ENCODE measurements around the gene ANKRD42.
A peak's percentile ranks its signal among the peaks of the same experiment; 100 is the strongest.

The ANKRD42 gene

GRCh38 chr11:83185767-83186166 is 7.7 kb upstream of the ANKRD42 start:
- peaks cover 51% of the 10 kb centered on the region for H3K36me3 ChIP-seq (ENCODE audit: control insufficient read depth, low read depth, low read length)
- H3K9me3 ChIP-seq (ENCODE audit: control insufficient read depth, low read depth, low read length), result no peaks in the 10 kb centered on the region
- no peak overlapping the region for H3K9ac ChIP-seq (ENCODE audit: low read length)
- no peaks in the 10 kb centered on the region for H3K4me1 ChIP-seq (ENCODE audit: control insufficient read depth, low read depth, low read length)
- no peaks in the 10 kb centered on the region for H3K27me3 ChIP-seq (ENCODE audit: control insufficient read depth, insufficient read depth, low read length)
- H3K4me3 ChIP-seq (ENCODE audit: low read length), result no peak overlapping the region
- no peak overlapping the region for H3K27ac ChIP-seq (ENCODE audit: low read length)

- H3K27me3 ChIP-seq (ENCODE audit: control insufficient read depth, insufficient read depth, low read length), result no peaks in the 10 kb centered on the region
- no peak overlapping the region for H3K4me3 ChIP-seq (ENCODE audit: low read length)
- H3K27ac ChIP-seq (ENCODE audit: low read length), result no peak overlapping the region
- H3K4me1 ChIP-seq (ENCODE audit: control insufficient read depth, low read depth, low read length), result peaks cover 1% of the 10 kb centered on the region
- H3K9ac ChIP-seq (ENCODE audit: low read length), result no peak overlapping the region
- peaks cover 49% of the 10 kb centered on the region for H3K36me3 ChIP-seq (ENCODE audit: control insufficient read depth, low read depth, low read length)
- no peaks in the 10 kb centered on the region for H3K9me3 ChIP-seq (ENCODE audit: control insufficient read depth, low read depth, low read length)
Measured at GRCh38 chr11:83187465-83187864, 6.0 kb upstream of the ANKRD42 start.

GRCh38 chr11:83191491-83191890 is 2.0 kb upstream of the ANKRD42 start:
- Histone ChIP-seq H3K9me3 (ENCODE audit: control insufficient read depth, low read depth, low read length) (no peaks in the 10 kb centered on the region), H3K4me1 (ENCODE audit: control insufficient read depth, low read depth, low read length) (peaks cover 12% of the 10 kb centered on the region), H3K27ac (ENCODE audit: low read length) (no peak overlapping the region), H3K36me3 (ENCODE audit: control insufficient read depth, low read depth, low read length) (peaks cover 23% of the 10 kb centered on the region), H3K9ac (ENCODE audit: low read length) (no peak overlapping the region), H3K4me3 (ENCODE audit: low read length) (no peak overlapping the region), H3K27me3 (ENCODE audit: control insufficient read depth, insufficient read depth, low read length) (peaks cover 15% of the 10 kb centered on the region)

- Histone ChIP-seq H3K9ac (ENCODE audit: low read length) (peak overlapping the region; percentile 79), H3K9me3 (ENCODE audit: control insufficient read depth, low read depth, low read length) (no peaks in the 10 kb centered on the region), H3K4me1 (ENCODE audit: control insufficient read depth, low read depth, low read length) (peaks cover 12% of the 10 kb centered on the region), H3K4me3 (ENCODE audit: low read length) (peak overlapping the region; percentile 86), H3K27ac (ENCODE audit: low read length) (no peak overlapping the region), H3K27me3 (ENCODE audit: control insufficient read depth, insufficient read depth, low read length) (peaks cover 15% of the 10 kb centered on the region), H3K36me3 (ENCODE audit: control insufficient read depth, low read depth, low read length) (peaks cover 23% of the 10 kb centered on the region)
Measured at GRCh38 chr11:83191986-83192385, 1.5 kb upstream of the ANKRD42 start.

GRCh38 chr11:83192606-83193245 is 786 bp upstream of the ANKRD42 start:
- Histone ChIP-seq H3K27ac (ENCODE audit: low read length) (peak overlapping the region; percentile 54), H3K9me3 (ENCODE audit: control insufficient read depth, low read depth, low read length) (no peaks in the 10 kb centered on the region), H3K9ac (ENCODE audit: low read length) (peak overlapping the region; percentile 79), H3K36me3 (ENCODE audit: control insufficient read depth, low read depth, low read length) (peaks cover 23% of the 10 kb centered on the region), H3K4me3 (ENCODE audit: low read length) (peak overlapping the region; percentile 86), H3K4me1 (ENCODE audit: control insufficient read depth, low read depth, low read length) (peaks cover 12% of the 10 kb centered on the region), H3K27me3 (ENCODE audit: control insufficient read depth, insufficient read depth, low read length) (peaks cover 15% of the 10 kb centered on the region)

- Histone ChIP-seq H3K9me3 (ENCODE audit: control insufficient read depth, low read depth, low read length) (no peaks in the 10 kb centered on the region), H3K4me1 (ENCODE audit: control insufficient read depth, low read depth, low read length) (peaks cover 12% of the 10 kb centered on the region), H3K27me3 (ENCODE audit: control insufficient read depth, insufficient read depth, low read length) (peaks cover 15% of the 10 kb centered on the region), H3K36me3 (ENCODE audit: control insufficient read depth, low read depth, low read length) (peaks cover 20% of the 10 kb centered on the region), H3K27ac (ENCODE audit: low read length) (no peak overlapping the region), H3K4me3 (ENCODE audit: low read length) (peak overlapping the region; percentile 86), H3K9ac (ENCODE audit: low read length) (peak overlapping the region; percentile 79)
Measured at GRCh38 chr11:83194281-83195142, 1.0 kb downstream of the ANKRD42 start.

GRCh38 chr11:83195143-83195466 is 1.6 kb downstream of the ANKRD42 start:
- Histone ChIP-seq H3K27ac (ENCODE audit: low read length) (no peak overlapping the region), H3K9ac (ENCODE audit: low read length) (peak overlapping the region; percentile 79), H3K27me3 (ENCODE audit: control insufficient read depth, insufficient read depth, low read length) (peaks cover 15% of the 10 kb centered on the region), H3K36me3 (ENCODE audit: control insufficient read depth, low read depth, low read length) (peaks cover 20% of the 10 kb centered on the region), H3K9me3 (ENCODE audit: control insufficient read depth, low read depth, low read length) (no peaks in the 10 kb centered on the region), H3K4me3 (ENCODE audit: low read length) (peak overlapping the region; percentile 86), H3K4me1 (ENCODE audit: control insufficient read depth, low read depth, low read length) (peaks cover 12% of the 10 kb centered on the region)

- H3K9me3 ChIP-seq (ENCODE audit: control insufficient read depth, low read depth, low read length), result no peaks in the 10 kb centered on the region
- H3K27me3 ChIP-seq (ENCODE audit: control insufficient read depth, insufficient read depth, low read length), result peaks cover 15% of the 10 kb centered on the region
- peaks cover 14% of the 10 kb centered on the region for H3K36me3 ChIP-seq (ENCODE audit: control insufficient read depth, low read depth, low read length)
- no peak overlapping the region for H3K27ac ChIP-seq (ENCODE audit: low read length)
- H3K9ac ChIP-seq (ENCODE audit: low read length), result no peak overlapping the region
- peaks cover 12% of the 10 kb centered on the region for H3K4me1 ChIP-seq (ENCODE audit: control insufficient read depth, low read depth, low read length)
- H3K4me3 ChIP-seq (ENCODE audit: low read length), result no peak overlapping the region
Measured at GRCh38 chr11:83195649-83196048, 2.1 kb downstream of the ANKRD42 start.

GRCh38 chr11:83200035-83200434 is 6.5 kb downstream of the ANKRD42 start:
- peaks cover 2% of the 10 kb centered on the region for H3K4me1 ChIP-seq (ENCODE audit: control insufficient read depth, low read depth, low read length)
- H3K27ac ChIP-seq (ENCODE audit: low read length), result no peak overlapping the region
- H3K9ac ChIP-seq (ENCODE audit: low read length), result no peak overlapping the region
- H3K27me3 ChIP-seq (ENCODE audit: control insufficient read depth, insufficient read depth, low read length), result peaks cover 6% of the 10 kb centered on the region
- H3K4me3 ChIP-seq (ENCODE audit: low read length), result no peak overlapping the region
- H3K9me3 ChIP-seq (ENCODE audit: control insufficient read depth, low read depth, low read length), result no peaks in the 10 kb centered on the region
- H3K36me3 ChIP-seq (ENCODE audit: control insufficient read depth, low read depth, low read length), result no peaks in the 10 kb centered on the region

GRCh38 chr11:83205608-83206185 is 12.2 kb downstream of the ANKRD42 start:
- Histone ChIP-seq H3K27me3 (ENCODE audit: control insufficient read depth, insufficient read depth, low read length) (no peaks in the 10 kb centered on the region), H3K4me3 (ENCODE audit: low read length) (no peak overlapping the region), H3K27ac (ENCODE audit: low read length) (no peak overlapping the region), H3K9me3 (ENCODE audit: control insufficient read depth, low read depth, low read length) (no peaks in the 10 kb centered on the region), H3K36me3 (ENCODE audit: control insufficient read depth, low read depth, low read length) (no peaks in the 10 kb centered on the region), H3K4me1 (ENCODE audit: control insufficient read depth, low read depth, low read length) (no peaks in the 10 kb centered on the region), H3K9ac (ENCODE audit: low read length) (no peak overlapping the region)

GRCh38 chr11:83206221-83206620 is 12.7 kb downstream of the ANKRD42 start:
- Histone ChIP-seq H3K9ac (ENCODE audit: low read length) (no peak overlapping the region), H3K4me1 (ENCODE audit: control insufficient read depth, low read depth, low read length) (no peaks in the 10 kb centered on the region), H3K27me3 (ENCODE audit: control insufficient read depth, insufficient read depth, low read length) (no peaks in the 10 kb centered on the region), H3K36me3 (ENCODE audit: control insufficient read depth, low read depth, low read length) (no peaks in the 10 kb centered on the region), H3K9me3 (ENCODE audit: control insufficient read depth, low read depth, low read length) (no peaks in the 10 kb centered on the region), H3K27ac (ENCODE audit: low read length) (no peak overlapping the region), H3K4me3 (ENCODE audit: low read length) (no peak overlapping the region)
